Measurements from ENCODE around the gene VCPKMT. TPM values are rescaled to one million over a fixed set of nuclear protein-coding genes. Genes with fewer than 3 reads are reported as not detected.

The VCPKMT gene
- total and polyA plus RNA-seq, 3 donors from 2014 or later, result 8.5 to 14.5 (median 10.2) TPM

DNA sequence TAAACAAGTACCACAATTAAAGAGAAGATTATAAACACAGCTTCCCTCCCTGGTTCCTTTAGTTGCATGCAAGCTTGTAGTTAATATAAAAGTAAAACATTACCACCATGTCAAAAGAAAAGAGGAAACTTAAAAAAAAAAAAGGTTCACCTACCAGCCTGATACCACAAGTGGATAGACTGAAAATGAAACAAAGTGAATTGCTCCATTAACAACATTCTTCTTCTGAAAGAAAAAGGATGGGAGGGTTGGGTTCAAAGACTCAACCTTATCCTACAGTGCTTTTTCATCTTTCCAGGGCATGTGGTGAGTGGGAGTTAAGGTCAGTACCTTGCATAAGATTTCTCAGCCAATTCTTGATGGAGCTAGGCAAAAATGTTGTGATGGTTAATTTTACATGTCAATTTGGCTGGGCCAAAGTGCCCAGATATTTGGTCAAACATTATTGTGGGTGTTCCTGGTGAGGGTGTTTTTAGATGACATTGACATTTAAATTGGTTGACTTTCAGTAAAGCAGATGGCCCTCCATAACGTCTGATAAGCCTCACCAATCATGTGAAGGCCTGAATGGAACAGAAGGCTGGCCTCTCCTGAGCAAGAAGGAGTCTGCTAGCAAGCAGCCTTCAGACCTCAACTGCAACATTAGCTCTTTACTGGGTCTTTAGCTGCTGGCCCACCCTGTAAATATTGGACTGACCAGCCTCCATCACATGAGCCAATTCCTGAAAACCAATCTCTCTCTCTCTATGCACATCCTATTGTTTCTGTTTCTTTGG, 28.8 kb downstream of the VCPKMT start:
- 64 to 75% methylated on average over 1 of the region's 1 CpG for WGBS, 2 donors
- no peak for TF ChIP-seq POLR2A (IDR thresholded peaks at IDR 0.05)
- TF ChIP-seq, protein P1, sequence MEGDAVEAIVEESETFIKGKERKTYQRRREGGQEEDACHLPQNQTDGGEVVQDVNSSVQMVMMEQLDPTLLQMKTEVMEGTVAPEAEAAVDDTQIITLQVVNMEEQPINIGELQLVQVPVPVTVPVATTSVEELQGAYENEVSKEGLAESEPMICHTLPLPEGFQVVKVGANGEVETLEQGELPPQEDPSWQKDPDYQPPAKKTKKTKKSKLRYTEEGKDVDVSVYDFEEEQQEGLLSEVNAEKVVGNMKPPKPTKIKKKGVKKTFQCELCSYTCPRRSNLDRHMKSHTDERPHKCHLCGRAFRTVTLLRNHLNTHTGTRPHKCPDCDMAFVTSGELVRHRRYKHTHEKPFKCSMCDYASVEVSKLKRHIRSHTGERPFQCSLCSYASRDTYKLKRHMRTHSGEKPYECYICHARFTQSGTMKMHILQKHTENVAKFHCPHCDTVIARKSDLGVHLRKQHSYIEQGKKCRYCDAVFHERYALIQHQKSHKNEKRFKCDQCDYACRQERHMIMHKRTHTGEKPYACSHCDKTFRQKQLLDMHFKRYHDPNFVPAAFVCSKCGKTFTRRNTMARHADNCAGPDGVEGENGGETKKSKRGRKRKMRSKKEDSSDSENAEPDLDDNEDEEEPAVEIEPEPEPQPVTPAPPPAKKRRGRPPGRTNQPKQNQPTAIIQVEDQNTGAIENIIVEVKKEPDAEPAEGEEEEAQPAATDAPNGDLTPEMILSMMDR (IDR thresholded peaks at IDR 0.05), result no peak
- intact Hi-C loops (cut with DNase I; ENCODE audit: low total_unique reads), result no loop called here
- no peak for DNase-seq
- Histone ChIP-seq H3K4me3 (no peak overlapping the region), H3K27ac (no peak overlapping the region), H3K9me3 (no peaks in the 10 kb centered on the region), H3K4me1 (no peaks in the 10 kb centered on the region), H3K27me3 (no peaks in the 10 kb centered on the region), H3K36me3 (ENCODE audit: low read depth, missing control alignments) (no peaks in the 10 kb centered on the region)

DNA sequence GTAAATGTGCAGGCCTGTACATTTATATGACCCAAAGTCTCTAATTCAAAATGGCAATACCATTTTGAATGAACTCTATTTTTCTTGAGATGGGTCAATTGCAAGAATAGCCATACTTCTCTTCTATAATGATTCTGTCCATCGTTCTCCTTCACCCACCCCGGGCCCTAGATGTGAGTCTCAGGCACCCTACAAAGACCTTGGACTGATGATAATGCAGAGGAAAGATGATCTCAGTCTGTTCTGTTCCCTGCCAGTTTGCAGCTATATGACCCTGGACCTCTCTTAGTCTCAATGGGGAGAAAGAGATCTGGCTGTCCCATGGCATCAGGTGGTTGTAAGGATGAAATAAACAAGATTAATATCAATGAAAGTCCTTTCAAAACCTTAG, 30.1 kb downstream of the VCPKMT start:
- no peak for TF ChIP-seq POLR2A (IDR thresholded peaks at IDR 0.05)
- TF ChIP-seq, protein P1 (IDR thresholded peaks at IDR 0.05), result no peak
- intact Hi-C loops (cut with DNase I; ENCODE audit: low total_unique reads), result no loop called here

DNA sequence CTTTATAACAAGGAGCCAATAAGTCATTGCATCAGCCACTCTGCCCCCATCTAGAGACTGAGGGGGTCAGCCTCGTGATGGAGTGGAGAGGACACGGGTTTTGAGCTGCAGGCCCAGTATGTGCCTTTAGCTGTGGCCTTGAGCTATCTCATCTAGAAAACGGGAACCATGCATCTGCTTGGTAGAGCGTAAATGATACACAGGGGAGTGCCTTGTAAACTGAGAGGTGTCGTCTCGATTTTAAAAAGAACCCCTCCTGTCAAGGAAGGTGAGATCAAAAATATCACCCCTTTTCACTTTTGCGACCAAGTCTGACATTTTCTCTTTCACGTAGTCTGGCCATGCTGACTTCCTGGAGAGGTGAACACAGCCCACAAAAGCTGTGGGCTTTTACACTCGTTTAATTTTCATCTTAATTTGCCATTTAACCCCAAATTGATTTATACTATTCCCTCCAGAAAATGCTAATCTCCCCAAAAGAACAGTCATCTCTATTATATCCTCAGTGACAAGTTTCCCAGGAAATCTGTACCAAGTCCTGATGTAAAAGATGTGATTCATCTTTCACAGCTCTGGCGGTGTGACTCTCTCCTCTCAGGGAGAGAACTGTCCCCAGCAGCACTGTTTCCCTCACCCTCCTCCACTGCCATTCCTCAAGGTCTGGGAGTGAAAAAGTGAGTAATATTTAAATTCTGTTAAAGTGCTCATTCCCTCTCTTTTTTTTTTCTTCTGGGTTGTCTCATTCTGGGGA, 30.6 kb downstream of the VCPKMT start:
- intact Hi-C loops (cut with DNase I; ENCODE audit: low total_unique reads), result no loop called here
- H3K4me3 ChIP-seq, result no peak overlapping the region
- TF ChIP-seq, protein P1 (IDR thresholded peaks at IDR 0.05), result no peak
- TF ChIP-seq POLR2A (IDR thresholded peaks at IDR 0.05), result no peak
- no peaks in the 10 kb centered on the region for H3K27me3 ChIP-seq
- H3K36me3 ChIP-seq (ENCODE audit: low read depth, missing control alignments), result no peaks in the 10 kb centered on the region
- H3K9me3 ChIP-seq, result no peaks in the 10 kb centered on the region
- H3K27ac ChIP-seq, result no peak overlapping the region
- 84 to 85% methylated on average over 10 of the region's 10 CpGs for WGBS, 2 donors
- H3K4me1 ChIP-seq, result no peaks in the 10 kb centered on the region
- no peak for DNase-seq

More for the DNA sequence above, 30.1 kb downstream of the VCPKMT start:
- Histone ChIP-seq H3K4me3 (no peak overlapping the region), H3K27me3 (no peaks in the 10 kb centered on the region), H3K27ac (no peak overlapping the region), H3K4me1 (no peaks in the 10 kb centered on the region), H3K9me3 (no peaks in the 10 kb centered on the region), H3K36me3 (ENCODE audit: low read depth, missing control alignments) (no peaks in the 10 kb centered on the region)
- 62 to 73% methylated on average over 2 of the region's 2 CpGs for WGBS, 2 donors
- DNase-seq, result no peak

- intact Hi-C loops (cut with DNase I; ENCODE audit: low total_unique reads), result no loop called here
- Histone ChIP-seq H3K9me3 (no peaks in the 10 kb centered on the region), H3K27me3 (no peaks in the 10 kb centered on the region), H3K4me3 (no peak overlapping the region), H3K36me3 (ENCODE audit: low read depth, missing control alignments) (no peaks in the 10 kb centered on the region), H3K4me1 (no peaks in the 10 kb centered on the region), H3K27ac (no peak overlapping the region)
- no peak for DNase-seq
- TF ChIP-seq, protein P1 (IDR thresholded peaks at IDR 0.05), result no peak
- no peak for TF ChIP-seq POLR2A (IDR thresholded peaks at IDR 0.05)
- 92 to 96% methylated on average over 3 of the region's 3 CpGs for WGBS, 2 donors
Measured at GRCh38 chr14:50084666-50085065, 31.7 kb downstream of the VCPKMT start.
